Activated CD4-positive, alpha-beta T cell treated with anti-CD3 and anti-CD28 coated beads for 24 hours (primary cell): ENCODE measurements around the gene PSMD2.
A peak's percentile ranks its signal among the peaks of the same experiment; 100 is the strongest.
"Not testable (repeated sequence)": the region's sequence is repeated elsewhere in the genome, so short reads cannot be mapped to it uniquely, and the experiment has no call there.

Source experiments
- DNase-seq, 2 donors: peaks; one replicate each; pipeline ENCODE4 v3.0.0-alpha.2; 2020; ENCODE audit warnings: low read depth in 2 of 2

The PSMD2 gene

DNA sequence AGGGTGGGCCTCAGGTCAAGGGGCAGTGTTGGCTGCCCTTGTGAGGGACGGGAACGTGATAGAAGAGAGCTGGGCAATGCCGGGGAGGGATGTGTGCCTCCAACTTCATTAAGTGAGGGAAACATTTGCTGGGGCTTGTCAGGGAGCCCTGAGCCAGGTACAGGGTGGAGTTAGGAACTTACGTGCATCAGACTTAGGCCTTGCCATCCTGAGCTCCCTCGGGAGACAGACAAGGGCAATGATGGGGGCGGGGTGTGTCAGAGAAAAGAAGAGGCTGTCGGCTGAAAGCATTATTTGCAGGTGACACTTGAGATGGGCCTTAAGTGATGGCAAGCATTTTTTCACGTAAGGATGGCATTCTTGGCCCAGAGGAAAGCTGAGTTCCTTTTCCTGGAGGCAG is 40.0 kb downstream of the PSMD2 start:
- DNase-seq: no peak

DNA sequence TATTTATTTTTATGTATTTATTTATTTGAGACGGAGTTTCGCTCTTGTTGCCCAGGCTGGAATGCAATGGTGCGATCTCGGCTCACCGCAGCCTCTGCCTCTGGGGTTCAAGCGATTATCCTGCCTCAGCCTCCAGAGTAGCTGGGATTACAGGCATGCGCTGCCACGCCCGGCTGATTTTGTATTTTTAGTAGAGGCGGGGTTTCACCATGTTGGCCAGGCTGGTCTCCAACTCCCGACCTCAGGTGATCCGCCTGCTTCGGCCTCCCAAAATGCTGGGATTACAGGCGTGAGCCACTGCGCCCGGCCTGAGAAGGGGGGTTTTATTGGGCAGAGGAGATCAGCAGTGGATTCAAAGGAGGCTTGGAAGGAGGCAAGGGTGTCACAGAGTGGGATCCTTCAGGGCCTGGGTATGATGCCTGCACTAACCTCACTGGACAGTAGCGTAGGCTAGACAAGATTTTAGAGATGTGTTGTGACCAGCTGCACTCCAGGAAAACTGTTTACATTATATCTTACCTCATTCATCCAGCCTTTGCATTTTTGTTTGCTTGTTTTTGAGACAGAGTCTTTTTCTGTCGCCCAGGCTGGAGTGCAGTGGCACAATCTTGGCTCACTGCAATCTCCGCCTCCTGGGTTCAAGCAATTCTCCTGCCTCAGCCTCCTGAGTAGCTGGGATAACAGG is 40.6 kb downstream of the PSMD2 start:
- not testable (repeated sequence) for DNase-seq

DNA sequence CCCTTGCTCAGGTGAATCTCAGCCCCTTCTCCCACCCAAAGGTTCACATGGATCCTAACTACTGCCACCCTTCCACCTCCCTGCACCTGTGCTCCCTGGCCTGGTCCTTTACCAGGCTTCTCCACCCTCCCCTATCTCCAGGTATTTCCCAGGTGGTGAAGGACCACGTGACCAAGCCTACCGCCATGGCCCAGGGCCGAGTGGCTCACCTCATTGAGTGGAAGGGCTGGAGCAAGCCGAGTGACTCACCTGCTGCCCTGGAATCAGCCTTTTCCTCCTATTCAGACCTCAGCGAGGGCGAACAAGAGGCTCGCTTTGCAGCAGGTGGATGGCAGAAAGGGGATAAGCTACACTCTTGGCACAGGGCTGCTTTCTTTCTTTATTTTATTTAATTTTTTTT is 42.9 kb downstream of the PSMD2 start:
- no peak for DNase-seq

DNA sequence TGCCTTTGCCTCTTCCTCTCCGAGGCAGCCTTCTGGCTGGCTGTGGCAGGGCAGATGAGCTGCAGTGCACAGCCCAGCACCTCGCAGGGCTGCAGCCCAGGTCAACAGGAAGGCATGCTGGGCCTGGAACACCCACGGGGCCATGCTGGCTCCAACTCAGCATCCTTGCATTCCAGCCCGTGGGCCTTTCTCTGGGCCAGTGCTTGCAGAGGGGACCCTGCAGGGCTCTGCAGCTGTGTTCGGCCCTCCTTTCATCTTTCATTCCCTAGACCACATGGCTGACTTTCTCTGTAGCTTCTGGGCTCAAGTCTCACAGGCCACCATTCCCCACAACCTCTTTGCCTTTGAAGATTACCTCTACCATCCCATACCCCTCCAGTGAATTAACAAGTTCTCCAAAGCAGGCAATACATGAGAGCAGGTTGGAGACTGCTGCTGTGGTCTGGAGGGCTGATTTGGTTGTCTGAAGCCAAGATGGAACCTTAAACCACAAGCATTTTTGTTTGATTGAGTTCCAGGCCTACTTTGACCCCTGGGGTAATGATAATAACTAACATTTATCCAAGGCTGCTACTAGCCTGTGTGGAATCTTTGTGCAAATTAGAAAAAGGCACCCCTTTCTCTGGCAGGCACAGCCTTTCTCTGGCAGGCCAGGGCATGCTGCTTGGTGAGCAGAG is 44.3 kb downstream of the PSMD2 start:
- DNase-seq: no peak

DNA sequence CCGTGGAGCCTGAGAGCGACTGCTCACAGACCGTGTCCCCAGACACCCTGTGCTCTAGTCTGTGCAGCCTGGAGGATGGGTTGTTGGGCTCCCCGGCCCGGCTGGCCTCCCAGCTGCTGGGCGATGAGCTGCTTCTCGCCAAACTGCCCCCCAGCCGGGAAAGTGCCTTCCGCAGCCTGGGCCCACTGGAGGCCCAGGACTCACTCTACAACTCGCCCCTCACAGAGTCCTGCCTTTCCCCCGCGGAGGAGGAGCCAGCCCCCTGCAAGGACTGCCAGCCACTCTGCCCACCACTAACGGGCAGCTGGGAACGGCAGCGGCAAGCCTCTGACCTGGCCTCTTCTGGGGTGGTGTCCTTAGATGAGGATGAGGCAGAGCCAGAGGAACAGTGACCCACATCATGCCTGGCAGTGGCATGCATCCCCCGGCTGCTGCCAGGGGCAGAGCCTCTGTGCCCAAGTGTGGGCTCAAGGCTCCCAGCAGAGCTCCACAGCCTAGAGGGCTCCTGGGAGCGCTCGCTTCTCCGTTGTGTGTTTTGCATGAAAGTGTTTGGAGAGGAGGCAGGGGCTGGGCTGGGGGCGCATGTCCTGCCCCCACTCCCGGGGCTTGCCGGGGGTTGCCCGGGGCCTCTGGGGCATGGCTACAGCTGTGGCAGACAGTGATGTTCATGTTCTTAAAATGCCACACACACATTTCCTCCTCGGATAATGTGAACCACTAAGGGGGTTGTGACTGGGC is 45.7 kb downstream of the PSMD2 start:
- DNase-seq: no peak

DNA sequence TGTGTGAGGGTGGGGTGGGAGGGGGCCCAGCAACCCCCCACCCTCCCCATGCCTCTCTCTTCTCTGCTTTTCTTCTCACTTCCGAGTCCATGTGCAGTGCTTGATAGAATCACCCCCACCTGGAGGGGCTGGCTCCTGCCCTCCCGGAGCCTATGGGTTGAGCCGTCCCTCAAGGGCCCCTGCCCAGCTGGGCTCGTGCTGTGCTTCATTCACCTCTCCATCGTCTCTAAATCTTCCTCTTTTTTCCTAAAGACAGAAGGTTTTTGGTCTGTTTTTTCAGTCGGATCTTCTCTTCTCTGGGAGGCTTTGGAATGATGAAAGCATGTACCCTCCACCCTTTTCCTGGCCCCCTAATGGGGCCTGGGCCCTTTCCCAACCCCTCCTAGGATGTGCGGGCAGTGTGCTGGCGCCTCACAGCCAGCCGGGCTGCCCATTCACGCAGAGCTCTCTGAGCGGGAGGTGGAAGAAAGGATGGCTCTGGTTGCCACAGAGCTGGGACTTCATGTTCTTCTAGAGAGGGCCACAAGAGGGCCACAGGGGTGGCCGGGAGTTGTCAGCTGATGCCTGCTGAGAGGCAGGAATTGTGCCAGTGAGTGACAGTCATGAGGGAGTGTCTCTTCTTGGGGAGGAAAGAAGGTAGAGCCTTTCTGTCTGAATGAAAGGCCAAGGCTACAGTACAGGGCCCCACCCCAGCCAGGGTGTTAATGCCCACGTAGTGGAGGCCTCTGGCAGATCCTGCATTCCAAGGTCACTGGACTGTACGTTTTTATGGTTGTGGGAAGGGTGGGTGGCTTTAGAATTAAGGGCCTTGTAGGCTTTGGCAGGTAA is 46.5 kb downstream of the PSMD2 start:
- no peak for DNase-seq

DNA sequence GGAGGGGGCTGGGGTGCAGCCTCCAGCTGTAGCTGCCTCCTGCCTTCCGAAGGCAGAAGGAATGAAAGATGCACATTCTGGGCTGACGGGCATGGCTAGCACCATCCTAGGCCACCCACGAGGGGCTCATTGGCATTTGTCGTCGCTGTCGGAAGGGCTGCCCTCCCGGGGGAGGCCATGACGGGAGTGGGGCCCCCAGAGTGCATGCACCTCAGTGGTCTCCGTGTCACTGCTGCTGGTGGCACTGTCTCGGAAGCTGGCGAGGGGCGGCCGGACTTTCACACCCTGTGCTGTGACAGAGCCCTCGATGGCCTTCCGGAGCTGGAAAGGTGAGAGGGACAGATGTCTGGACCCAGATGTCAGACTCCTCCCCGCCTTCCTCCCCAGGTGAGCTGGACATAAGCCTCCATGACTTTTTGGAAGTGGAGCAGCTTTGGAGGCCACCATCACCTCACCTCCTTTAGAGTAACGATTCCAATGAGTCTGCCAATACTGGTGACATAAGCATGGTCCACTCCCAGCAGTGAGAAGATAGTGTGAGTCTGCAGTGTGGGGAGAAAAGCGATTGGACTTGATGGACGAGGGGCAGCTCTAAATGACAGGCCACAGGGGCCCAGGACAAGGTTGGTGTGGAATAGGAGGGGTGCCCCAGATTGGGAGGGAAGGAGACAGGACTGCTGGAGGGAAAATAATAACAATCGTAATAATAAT is 47.6 kb downstream of the PSMD2 start:
- DNase-seq: no peak

DNA sequence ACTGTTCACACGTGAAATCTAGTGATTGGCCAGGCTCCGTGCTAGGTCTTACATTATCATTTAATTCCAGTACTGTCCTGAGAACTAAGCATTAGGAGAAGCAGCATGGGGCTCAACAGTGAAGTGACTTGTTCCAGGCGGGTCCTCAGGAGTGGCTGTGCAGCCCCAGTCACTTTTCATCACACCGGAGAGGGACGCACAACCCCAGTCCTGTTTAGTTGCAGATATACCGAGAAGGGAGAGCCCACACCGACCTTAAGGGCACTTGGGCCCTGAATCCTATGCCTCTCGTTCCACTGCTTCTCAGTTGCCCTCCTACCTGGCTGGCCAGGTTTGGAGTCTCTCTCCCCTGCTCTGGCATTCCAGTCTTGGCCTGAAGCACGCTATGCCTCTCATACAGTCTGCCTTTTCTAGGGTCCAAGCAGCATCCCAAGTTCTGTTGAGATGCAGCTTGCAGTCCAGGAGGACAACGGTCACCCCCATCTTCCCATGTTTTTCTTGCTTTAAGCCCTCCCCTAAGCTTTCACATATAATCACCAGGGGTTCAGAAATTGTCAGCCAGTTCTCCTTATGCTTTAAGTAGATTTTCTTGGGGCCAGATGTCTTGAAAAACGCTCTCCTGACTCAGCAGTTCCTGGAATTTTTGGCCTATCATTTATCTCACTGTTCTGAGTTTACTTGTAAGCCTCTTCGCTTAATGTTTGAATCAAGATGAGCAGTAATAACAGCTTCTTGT is 48.4 kb downstream of the PSMD2 start:
- no peak for DNase-seq

DNA sequence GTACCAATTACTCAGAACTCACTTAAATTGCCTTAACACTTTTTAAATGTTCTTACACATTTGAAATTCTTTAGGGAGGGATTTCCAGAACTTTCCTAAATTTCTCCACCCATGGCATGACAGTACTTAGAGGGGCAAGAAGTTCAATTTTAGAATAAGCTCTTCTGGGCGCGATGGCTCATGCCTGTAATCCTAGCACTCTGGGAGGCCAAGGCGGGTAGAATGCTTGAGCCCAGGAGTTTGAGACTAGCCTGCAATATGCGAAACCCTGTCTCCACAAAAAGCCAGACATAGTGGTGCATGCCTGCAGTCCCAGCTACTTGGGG is 49.0 kb downstream of the PSMD2 start:
- no peak for DNase-seq

DNA sequence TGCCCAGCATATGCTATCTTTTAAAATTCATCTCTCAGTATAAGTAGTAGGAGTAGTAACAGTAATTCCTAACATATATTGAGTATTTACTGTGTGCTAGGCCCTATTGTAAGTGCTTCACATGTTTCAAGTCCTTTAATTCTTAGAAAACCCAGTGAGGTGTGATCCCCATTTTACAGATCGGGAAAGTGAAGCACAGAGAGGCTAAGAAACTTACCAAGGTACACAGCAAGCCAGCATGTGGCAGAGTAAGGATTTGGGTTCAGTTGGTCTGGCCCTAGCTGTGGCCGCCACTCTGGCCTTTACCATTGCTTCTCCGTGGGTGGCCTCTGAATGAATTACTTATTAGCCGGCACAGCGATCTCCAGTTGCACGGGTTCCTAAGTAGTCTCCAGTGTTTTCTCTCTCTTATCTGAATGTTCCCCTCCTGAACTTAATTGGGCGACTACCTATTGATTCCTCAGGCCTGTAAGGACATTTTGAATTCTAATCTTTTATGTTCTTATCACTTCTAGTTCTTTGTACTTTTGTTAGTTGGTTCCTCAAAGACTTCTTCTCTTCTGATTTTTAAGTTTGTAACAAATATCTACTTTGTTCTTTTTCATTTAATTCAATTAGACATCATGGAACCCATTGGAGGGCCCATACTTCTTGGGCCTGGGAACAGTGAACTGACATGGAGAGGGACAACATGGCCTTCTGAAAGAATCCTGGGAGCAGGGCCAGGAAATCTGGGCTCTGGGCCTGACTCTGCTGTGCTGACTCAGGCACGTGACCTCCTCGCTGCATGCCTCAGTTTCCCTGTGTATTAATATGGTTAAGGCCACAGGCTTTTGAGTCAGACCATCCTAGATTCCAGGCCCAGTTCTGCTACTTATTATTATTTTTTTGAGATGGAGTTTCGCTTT is 50.8 kb downstream of the PSMD2 start:
- DNase-seq: no peak

DNA sequence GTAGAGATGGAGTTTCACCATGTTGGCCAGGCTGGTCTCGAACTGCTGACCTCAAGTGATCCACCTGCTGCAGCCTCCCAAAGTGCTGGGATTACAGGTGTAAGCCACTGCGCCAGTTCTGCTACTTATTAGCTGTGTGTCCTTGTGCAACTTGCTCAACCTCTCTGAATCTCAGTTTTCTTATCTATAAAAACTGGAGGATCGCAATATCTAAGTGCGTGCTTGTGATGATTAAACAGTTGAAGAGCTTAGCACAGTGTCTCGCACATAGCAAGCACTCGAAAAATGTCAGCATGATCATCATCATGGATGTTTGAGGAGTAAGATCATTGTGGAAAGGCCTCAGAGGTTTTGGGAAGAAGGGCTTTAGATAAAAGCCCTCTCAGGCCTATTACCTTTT is 51.6 kb downstream of the PSMD2 start:
- no peak for DNase-seq

DNA sequence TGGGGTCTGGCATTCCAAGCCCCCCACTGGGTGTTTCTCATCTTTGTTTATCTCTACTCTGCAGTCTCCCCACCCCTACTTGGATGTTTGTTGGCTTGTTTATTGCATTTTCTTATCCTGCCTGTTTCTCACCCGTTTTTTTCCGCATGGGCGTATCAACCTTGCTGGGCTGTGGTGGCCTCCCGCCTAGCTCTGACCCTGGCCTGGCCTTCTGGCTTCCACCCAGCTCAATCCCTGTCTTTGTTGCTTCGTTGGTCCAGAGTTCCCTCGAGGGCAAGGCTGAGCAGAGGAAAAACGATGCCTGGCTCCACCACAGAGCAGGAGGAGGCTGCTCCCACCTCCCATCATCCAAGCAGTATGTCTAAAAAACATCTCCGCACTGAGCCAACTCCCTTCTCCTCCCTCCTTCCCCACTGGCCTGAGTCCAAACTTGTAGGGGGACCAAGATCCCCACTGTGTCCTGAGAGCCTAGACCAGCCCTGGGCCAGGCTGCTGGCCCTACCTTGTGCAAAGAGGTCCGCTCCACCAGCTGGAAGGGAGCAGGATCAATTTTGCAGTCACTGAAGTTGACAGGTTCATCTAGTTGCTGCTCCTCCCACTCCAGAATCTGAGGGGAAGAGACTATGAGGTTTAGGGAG is 52.6 kb downstream of the PSMD2 start:
- DNase-seq: no peak

DNA sequence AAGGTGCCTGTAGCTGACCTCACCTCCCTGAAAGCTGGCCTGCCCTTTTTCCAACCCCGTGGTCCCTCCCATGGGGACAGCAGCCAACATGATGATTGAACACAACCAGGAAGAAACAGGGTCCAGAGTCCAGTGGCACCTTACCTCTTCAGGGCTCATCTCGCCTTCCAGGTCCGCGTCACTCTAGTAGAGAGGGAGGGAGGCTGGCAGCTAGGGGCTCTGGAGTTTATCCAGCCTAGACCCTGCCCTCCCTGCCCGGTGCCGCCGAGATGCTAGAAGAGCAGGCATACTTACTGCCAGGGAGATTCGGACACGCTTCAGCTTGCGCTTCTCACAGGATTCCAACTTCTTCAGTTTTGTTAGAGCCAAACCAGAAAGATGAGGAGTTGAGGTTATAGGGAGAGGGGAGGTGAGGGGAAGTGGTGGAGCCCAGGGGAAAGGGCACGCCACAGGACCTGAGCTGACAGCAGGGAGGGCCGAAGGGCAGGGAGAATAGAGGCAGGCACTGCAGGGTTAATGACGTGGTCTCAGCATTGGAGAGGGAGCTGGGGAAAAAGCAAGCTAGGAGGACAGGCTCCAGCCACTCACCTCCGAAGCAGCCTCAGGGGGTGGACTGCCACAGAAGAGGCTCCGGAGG is 53.2 kb downstream of the PSMD2 start:
- DNase-seq: no peak

DNA sequence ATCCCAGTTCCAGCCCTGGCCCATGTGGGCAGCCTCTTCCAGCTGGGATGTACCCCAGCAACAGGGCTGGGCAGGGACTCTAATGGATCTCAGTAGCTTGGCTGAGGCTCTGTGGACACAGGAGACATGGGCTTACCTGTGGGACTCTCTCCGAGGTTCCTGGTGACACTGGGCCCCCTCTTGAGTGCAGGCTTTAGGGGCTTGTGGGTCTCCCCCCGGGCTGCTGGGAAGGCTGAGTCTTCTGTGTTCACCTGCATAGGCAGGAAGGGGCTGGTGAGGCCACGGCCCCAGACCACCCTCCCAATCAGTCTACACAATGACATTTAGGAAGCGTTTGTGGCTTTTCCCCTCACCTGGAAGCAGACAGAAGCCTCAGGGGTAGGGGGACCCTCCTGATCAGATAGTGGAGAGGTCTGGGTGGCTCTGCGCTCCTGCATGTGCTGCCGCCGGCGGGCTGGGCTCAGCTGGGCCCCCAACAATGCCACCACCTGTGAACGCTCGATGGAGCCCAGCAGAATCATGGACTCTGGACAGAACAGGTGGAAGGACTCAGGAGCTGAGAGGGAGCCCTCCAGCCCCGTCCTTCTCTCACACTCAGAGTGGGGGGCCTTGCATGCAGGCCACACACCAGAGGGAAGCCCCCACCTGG is 54.0 kb downstream of the PSMD2 start:
- DNase-seq: no peak

DNA sequence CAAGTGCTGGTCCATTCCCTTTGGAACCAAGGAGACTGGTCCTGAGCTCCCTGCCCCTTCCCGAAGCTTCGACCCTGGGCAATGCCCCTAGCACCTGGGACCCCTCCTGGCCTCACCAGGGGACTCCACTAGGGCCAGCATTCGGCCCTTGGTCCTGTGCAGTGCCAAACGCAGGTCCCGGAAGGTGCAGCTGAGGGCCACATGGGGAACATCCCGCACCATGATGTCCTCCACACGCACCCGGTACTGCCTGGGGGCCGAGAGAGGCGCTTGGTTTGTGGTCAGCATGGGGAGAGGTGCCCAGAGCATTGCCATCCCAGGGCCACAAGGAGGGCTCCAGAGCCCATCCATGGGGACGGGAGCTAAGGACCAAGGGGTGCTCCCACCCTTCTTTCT is 54.5 kb downstream of the PSMD2 start:
- DNase-seq: no peak

DNA sequence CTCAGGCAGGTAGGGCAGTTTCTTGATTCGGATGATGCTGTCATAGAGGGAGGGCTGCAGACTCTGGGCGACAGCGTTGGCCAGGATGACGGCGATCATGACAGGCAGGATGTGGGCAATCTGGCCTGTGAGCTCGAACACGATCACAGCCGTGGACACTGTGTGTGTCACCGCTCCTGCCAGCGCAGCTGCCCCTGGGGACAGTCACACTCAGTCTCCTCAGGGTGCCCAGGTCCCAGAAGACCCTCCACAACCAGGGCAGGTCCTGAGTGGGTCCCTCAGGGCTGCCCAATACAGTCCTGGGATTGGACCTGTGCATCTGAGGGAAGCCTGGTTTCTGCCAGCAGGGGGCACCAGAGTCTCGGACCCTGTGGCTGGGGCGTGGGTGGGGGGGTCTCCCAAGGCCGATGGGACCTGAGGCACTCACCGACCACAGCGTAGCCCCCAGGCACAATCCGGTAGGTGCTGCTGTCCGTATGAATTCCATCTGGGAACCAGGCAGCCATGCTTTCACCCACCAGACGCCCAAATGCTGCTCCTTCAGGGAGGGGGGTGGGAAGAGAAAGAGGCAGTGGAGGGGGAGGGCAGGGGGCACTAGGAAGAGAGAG is 55.2 kb downstream of the PSMD2 start:
- peak; percentile 54 to 63 for DNase-seq

DNA sequence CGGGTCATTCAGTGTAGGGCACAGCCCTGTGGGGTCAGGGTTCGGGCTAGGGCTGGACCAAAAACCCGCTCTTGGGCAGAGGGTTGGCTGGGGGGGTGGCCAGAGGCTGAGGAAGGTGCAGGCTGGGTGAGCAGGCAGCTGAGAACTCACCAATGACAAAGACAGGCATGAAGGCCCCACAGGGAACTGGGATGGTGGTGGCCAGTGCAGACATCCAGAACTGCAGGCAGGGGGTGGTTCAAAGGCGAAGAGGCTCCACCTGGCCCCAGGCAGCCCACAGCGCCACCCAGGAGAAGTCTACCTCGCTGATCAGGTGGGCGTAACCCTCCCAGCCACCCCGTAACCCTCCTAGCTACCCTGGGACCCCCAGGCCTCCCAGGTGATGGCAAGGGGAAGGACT is 55.7 kb downstream of the PSMD2 start:
- no peak for DNase-seq
